ENCODE data around the gene ASAP3. TPM values are rescaled to one million over a fixed set of nuclear protein-coding genes. Genes with fewer than 3 reads are reported as not detected.

The ASAP3 gene
- total and polyA plus RNA-seq, 12 donors: 15.5 to 58.4 (median 30.4) TPM

- TF ChIP-seq, protein P1, sequence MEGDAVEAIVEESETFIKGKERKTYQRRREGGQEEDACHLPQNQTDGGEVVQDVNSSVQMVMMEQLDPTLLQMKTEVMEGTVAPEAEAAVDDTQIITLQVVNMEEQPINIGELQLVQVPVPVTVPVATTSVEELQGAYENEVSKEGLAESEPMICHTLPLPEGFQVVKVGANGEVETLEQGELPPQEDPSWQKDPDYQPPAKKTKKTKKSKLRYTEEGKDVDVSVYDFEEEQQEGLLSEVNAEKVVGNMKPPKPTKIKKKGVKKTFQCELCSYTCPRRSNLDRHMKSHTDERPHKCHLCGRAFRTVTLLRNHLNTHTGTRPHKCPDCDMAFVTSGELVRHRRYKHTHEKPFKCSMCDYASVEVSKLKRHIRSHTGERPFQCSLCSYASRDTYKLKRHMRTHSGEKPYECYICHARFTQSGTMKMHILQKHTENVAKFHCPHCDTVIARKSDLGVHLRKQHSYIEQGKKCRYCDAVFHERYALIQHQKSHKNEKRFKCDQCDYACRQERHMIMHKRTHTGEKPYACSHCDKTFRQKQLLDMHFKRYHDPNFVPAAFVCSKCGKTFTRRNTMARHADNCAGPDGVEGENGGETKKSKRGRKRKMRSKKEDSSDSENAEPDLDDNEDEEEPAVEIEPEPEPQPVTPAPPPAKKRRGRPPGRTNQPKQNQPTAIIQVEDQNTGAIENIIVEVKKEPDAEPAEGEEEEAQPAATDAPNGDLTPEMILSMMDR (IDR thresholded peaks at IDR 0.05): peak in 4 of 9 donors; percentile 8 to 20 (median 10)
- no peaks in the 10 kb centered on the region for H3K9me3 ChIP-seq
- intact Hi-C loops (cut with DNase I): loop anchor here in 2 of 10 donors (5.0 kb wide), 1 partner anchor 61 kb away; the partner anchor contains the start of gene ASAP3 (in 2 of the 2)
- DNase-seq: no peak
- peaks cover 10 to 62% (median 39%) of the 10 kb centered on the region in 9 donors for H3K4me1 ChIP-seq
- 48 to 51% methylated on average over 6 of the region's 6 CpGs for WGBS, 2 donors
- peak overlapping the region; percentile 8 to 92 (median 88) for H3K27ac ChIP-seq
- H3K27me3 ChIP-seq: peaks cover 0 to 31% (median 0%) of the 10 kb centered on the region in 7 donors
- peak overlapping the region in 4 of 10 donors; percentile 18 to 34 (median 22) for H3K4me3 ChIP-seq
- ATAC-seq: peak in 5 of 8 donors; percentile 8 to 53 (median 32)
- peaks cover 0 to 10% (median 0%) of the 10 kb centered on the region in 9 donors for H3K36me3 ChIP-seq
These were observed 62.2 kb downstream of the ASAP3 start for GRCh38 chr1:23421753-23422240.

DNA sequence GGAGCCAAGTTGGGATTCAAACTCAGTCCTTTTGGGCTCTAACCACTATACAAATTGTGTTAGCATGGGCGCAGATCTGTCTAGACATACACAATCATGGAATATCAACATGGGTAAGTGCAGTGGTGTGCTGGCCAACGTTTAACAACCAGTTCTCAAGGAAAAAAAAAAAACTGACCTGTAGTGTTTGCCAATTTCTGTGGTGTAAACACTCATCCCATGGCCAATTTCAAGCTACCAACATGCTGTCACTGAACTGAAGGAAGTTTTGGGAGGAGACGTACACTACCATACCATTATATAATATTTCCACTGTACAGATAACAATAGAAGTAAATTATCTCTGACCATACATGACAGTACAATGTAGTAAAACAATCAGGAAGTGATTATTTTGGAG, 62.6 kb downstream of the ASAP3 start:
- Histone ChIP-seq H3K4me1 (peaks cover 10 to 62% (median 39%) of the 10 kb centered on the region in 9 donors), H3K27me3 (peaks cover 0 to 29% (median 0%) of the 10 kb centered on the region in 7 donors), H3K4me3 (no peak overlapping the region), H3K9me3 (no peaks in the 10 kb centered on the region), H3K27ac (peak overlapping the region in 5 of 10 donors; percentile 65 to 91 (median 88)), H3K36me3 (peaks cover 0 to 15% (median 0%) of the 10 kb centered on the region in 9 donors)
- TF ChIP-seq, protein P1 (IDR thresholded peaks at IDR 0.05): no peak
- ATAC-seq (no peak), DNase-seq (no peak)
- intact Hi-C loops (cut with DNase I): loop anchor here in 2 of 10 donors (5.0 kb wide), 1 partner anchor 61 kb away; the partner anchor contains the start of gene ASAP3 (in 2 of the 2)
- 61 to 66% methylated on average over 3 of the region's 3 CpGs for WGBS, 2 donors

DNA sequence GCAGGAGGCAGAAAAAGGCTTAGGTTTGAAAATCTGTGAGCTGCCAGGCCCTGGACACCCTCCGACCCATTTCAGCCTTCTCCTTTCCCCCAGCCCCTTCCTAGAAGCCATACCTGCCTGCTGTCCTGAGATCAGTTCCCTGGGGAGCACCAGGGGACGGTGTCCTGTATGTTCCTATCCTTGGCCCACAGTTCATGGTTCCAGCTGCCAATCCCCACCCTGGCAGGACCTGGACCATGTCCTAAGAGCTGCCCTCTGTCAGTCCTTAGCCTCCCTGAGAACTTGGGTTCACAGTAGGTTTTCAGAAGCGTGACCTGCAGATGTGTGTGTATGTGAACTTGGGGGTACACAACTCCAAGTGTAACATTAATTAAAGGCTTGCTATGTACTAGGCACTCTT, 63.2 kb downstream of the ASAP3 start:
- ATAC-seq (no peak), DNase-seq (no peak)
- WGBS, 2 donors: 80 to 82% methylated on average over 3 of the region's 3 CpGs
- intact Hi-C loops (cut with DNase I): loop anchor here in 2 of 10 donors (5.0 kb wide), 1 partner anchor 62 kb away; the partner anchor contains the start of gene ASAP3 (in 2 of the 2)
- TF ChIP-seq, protein P1 (IDR thresholded peaks at IDR 0.05): no peak
- no peak overlapping the region for H3K4me3 ChIP-seq
- peak overlapping the region in 3 of 10 donors; percentile 19 to 91 (median 88) for H3K27ac ChIP-seq
- peaks cover 0 to 18% (median 0%) of the 10 kb centered on the region in 9 donors for H3K36me3 ChIP-seq
- no peaks in the 10 kb centered on the region for H3K9me3 ChIP-seq
- H3K4me1 ChIP-seq: peaks cover 10 to 62% (median 39%) of the 10 kb centered on the region in 9 donors
- H3K27me3 ChIP-seq: peaks cover 0 to 23% (median 0%) of the 10 kb centered on the region in 7 donors

DNA sequence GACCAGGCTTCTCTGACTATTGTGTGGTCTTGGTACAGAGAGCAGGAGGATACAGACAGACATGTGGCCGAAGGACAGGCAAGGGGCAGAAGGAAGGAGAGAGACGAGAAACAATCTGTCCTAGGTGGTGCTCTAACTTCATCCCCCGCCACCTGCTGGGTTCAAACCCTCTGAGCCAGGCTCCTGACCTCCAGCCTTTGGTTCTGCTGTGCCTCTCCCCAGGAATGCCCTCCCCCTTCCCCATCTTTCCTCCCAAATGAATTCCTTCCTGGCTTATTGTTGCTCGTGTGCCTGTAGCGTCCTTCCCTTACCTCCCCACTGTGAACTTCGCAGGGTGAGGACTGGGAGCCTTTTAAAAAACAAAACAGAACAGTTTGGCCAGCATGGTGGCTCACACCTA, 64.8 kb downstream of the ASAP3 start:
- intact Hi-C loops (cut with DNase I): no loop called here
- no peak overlapping the region for H3K27ac ChIP-seq
- no peak for ATAC-seq
- TF ChIP-seq, protein P1 (IDR thresholded peaks at IDR 0.05): no peak
- H3K4me3 ChIP-seq: no peak overlapping the region
- H3K4me1 ChIP-seq: peaks cover 10 to 51% (median 29%) of the 10 kb centered on the region in 9 donors
- no peak for DNase-seq
- H3K27me3 ChIP-seq: peaks cover 0 to 9% (median 0%) of the 10 kb centered on the region in 7 donors
- 64 to 72% methylated on average over 6 of the region's 6 CpGs for whole genome bisulfite sequencing, 2 donors
- H3K9me3 ChIP-seq: no peaks in the 10 kb centered on the region
- peaks cover 0 to 32% (median 0%) of the 10 kb centered on the region in 9 donors for H3K36me3 ChIP-seq

Measured in heart right ventricle (tissue), 16 donors.